ENCODE data around the gene RBL1. TPM values are rescaled to one million over a fixed set of nuclear protein-coding genes. Genes with fewer than 3 reads are reported as not detected.
"Not testable (repeated sequence)": the region's sequence is repeated elsewhere in the genome, so short reads cannot be mapped to it uniquely, and the experiment has no call there.

Gene RBL1
- total RNA-seq, 1 experiment from 2014 or later: 43.6 TPM

- DNase-seq: no peak
- Histone ChIP-seq H3K4me3 (no peak overlapping the region), H3K27ac (no peak overlapping the region), H3K4me1 (no peaks in the 10 kb centered on the region), H3K9me3 (replicated peaks) (no peaks in the 10 kb centered on the region), H3K27me3 (no peaks in the 10 kb centered on the region), H3K36me3 (peaks cover 81% of the 10 kb centered on the region)
These were observed 42.4 kb downstream of the RBL1 start for GRCh38 chr20:37053230-37053950.

DNA sequence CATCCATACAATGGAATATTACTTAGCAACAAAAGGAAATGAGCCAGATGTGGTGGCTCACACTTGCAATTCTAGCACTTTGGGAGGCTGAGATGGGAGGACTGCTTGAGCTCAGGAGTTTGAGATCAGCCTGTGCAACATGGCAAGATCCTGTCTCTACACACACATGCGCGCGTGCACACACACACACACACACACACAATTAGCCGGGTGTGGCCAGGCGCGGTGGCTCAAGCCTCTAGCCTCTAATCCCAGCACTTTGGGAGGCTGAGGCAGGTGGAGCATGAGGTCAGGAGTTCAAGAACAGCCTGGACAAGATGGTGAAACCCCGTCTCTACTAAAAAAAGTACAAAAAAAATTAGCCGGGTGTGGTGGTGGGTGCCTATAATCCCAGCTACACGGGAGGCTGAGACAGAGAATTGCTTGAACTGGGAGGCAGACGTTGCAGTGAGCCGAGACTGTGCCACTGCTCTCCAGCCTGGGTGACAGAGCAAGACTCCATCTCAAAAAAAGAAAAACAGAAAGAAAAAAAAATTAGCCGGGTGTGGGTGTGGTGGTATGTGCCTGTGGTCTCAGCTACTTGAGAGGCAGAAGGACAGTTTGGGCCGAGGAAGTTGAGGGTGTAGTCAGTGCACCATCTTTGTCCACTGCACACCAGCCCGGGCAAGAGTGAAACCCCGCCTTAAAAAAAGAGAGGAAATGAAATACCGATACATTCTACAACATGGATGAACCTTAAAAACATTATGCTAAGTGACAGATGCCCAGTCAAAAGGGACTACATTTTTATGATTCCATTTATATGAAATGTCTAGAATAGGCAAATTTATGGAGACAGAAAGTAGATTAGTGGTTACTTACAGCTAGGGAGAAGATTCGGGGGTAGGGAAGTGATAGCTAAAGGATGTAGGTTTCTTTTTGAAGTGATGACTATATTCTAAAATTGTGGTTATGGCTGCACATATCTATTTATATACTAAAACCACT lies 52.5 kb downstream of the RBL1 start:
- no peaks in the 10 kb centered on the region for H3K9me3 ChIP-seq (replicated peaks)
- no peak for DNase-seq
- H3K4me1 ChIP-seq: no peaks in the 10 kb centered on the region
- no peak overlapping the region for H3K27ac ChIP-seq
- no peak overlapping the region for H3K4me3 ChIP-seq
- peaks cover 83% of the 10 kb centered on the region for H3K36me3 ChIP-seq
- H3K27me3 ChIP-seq: no peaks in the 10 kb centered on the region

GRCh38 chr20:37039366-37039765 lies 56.4 kb downstream of the RBL1 start:
- H3K36me3 ChIP-seq: peaks cover 75% of the 10 kb centered on the region
- not testable (repeated sequence) for H3K9me3 ChIP-seq (replicated peaks); DNase-seq; H3K27me3 ChIP-seq; H3K4me3 ChIP-seq; H3K4me1 ChIP-seq; H3K27ac ChIP-seq

- no peak overlapping the region for H3K27ac ChIP-seq
- H3K4me3 ChIP-seq: no peak overlapping the region
- H3K4me1 ChIP-seq: no peaks in the 10 kb centered on the region
- no peak for DNase-seq
- no peaks in the 10 kb centered on the region for H3K27me3 ChIP-seq
- peaks cover 69% of the 10 kb centered on the region for H3K36me3 ChIP-seq
- H3K9me3 ChIP-seq (replicated peaks): 0 out of 2 replicates have a peak, but pooled peaks cover 3% of the 10 kb centered on the region
These were observed 63.7 kb downstream of the RBL1 start for GRCh38 chr20:37032077-37032476.

DNA sequence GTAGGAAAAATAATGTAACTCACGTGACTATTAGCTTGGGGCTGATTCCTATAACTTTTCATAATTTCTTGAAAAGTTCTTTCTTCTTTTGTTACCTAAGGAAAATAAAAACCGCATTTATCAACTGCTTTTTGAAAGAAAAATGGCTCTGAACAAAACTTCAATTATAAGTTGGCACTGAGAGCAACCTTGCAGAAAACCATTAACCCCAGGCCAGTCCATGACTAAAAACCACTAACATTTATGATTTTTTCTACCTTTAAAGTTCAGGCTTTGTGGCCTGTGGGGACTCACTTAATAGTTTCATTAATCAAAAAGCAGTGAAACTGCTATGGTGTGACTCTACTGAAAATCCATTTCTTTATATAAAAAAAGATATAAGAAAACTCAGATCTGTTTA lies 75.2 kb downstream of the RBL1 start:
- no peak for DNase-seq
- no peak overlapping the region for H3K27ac ChIP-seq
- no peaks in the 10 kb centered on the region for H3K27me3 ChIP-seq
- H3K4me3 ChIP-seq: no peak overlapping the region
- H3K4me1 ChIP-seq: no peaks in the 10 kb centered on the region
- peaks cover 55% of the 10 kb centered on the region for H3K36me3 ChIP-seq
- 0 out of 2 replicates have a peak, but pooled peaks cover 2% of the 10 kb centered on the region for H3K9me3 ChIP-seq (replicated peaks)

GRCh38 chr20:37012631-37013030 lies 83.2 kb downstream of the RBL1 start:
- H3K4me3 ChIP-seq; H3K9me3 ChIP-seq (replicated peaks); H3K27me3 ChIP-seq; DNase-seq; H3K4me1 ChIP-seq; H3K27ac ChIP-seq: not testable (repeated sequence)
- H3K36me3 ChIP-seq: peaks cover 51% of the 10 kb centered on the region

GRCh38 chr20:37011858-37012257 lies 83.9 kb downstream of the RBL1 start:
- H3K9me3 ChIP-seq (replicated peaks); H3K4me1 ChIP-seq; DNase-seq; H3K27ac ChIP-seq; H3K27me3 ChIP-seq; H3K4me3 ChIP-seq: not testable (repeated sequence)
- peaks cover 48% of the 10 kb centered on the region for H3K36me3 ChIP-seq

DNA sequence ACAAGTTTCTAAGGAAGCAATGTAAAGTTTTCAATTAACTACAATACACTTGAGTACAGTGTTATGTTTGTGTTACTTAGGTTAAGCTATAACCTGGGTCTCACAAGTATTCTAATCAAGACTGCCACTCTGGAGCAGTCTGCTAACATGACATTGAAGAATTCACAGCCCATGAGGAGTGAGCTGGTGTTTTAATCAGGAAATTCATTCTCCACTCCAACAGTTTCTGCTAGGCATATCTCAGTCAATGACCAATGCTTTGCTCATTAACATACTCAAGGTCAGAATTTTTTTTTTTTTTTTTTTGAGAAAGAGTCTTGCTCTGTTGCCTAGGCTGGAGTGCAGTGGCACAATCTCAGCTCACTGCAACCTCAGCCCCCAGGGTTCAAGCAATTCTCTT lies 84.7 kb downstream of the RBL1 start:
- Histone ChIP-seq H3K4me3 (no peak overlapping the region), H3K4me1 (no peaks in the 10 kb centered on the region), H3K9me3 (replicated peaks) (no peaks in the 10 kb centered on the region), H3K27me3 (no peaks in the 10 kb centered on the region), H3K27ac (no peak overlapping the region), H3K36me3 (peaks cover 48% of the 10 kb centered on the region)
- no peak for DNase-seq

DNA sequence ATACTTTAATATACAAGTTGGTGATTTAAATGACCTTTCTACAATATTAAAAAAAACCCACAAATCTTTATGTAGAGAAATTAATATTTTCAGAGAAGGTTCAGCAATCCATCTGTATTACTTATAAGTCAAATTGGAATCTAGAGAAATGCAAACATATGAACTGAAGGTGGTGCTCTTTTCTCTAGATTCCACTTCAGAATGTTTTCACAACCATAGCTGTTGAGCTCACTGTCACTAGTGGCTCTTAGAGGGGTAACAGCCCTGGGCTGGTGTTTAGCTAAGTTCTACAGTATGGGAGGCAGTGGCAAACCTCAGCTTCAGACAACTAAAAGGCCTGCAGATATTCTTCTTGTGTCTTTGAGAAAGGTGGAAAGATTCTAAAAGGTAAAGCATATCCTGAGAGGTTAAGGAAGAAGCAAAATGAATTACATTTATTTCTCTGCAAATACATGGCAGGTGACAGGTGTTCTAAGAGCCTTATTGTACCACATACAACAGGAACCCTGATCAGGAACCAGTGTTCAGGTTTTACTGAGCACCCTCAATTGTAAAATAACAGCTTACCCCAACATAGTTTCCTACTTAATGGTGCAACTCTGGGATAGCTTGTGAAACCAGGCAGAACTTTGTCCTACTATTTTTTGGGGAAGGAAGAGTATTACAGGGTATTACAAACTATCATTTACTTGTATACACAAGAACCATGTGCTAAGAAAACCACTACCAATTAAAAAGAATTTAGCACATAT lies 87.7 kb downstream of the RBL1 start:
- no peaks in the 10 kb centered on the region for H3K9me3 ChIP-seq (replicated peaks)
- H3K4me3 ChIP-seq: no peak overlapping the region
- H3K36me3 ChIP-seq: peaks cover 45% of the 10 kb centered on the region
- H3K27ac ChIP-seq: no peak overlapping the region
- no peaks in the 10 kb centered on the region for H3K4me1 ChIP-seq
- H3K27me3 ChIP-seq: no peaks in the 10 kb centered on the region
- DNase-seq: no peak

DNA sequence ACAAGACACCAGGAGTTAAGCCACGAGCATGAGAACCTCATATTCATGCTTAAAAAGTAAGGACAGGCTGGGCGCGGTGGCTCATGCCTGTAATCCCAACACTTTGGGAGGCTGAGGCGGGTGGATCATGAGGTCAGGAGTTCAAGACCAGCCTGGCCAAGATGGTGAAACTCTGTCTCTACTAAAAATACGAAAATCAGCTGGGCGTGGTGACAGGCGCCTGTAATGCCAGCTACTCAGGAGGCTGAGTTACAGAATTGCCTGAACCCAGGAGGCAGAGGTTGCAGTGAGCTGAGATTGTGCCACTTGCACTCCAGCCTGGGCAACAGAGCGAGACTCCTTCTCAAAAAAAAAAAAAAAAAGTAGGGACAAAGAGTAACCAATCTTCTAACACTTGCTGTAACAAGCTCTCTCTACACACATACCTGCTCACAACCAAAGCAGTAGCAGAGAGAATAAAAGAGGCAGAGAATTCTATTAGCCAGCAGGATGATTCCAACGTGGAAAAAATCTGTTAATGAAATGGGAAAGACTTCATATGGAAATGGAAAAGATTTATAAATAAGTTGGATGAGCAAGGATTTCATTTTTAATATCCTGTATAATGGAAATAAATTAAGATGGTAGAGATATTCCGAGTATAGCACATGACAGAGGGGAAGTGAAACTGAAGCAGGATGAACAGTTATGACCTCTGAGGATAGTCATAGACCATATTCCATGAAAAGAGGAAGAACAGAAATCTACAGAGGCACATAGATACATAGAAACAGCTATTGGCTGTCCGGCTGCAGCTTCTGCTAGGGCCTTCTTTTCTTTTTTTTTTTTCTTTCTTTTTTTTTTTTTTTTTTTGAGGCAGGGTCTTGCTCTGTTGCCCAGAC lies 90.5 kb downstream of the RBL1 start:
- H3K9me3 ChIP-seq (replicated peaks); H3K4me1 ChIP-seq; H3K27me3 ChIP-seq; H3K4me3 ChIP-seq; DNase-seq; H3K27ac ChIP-seq: not testable (repeated sequence)
- H3K36me3 ChIP-seq: peaks cover 45% of the 10 kb centered on the region

DNA sequence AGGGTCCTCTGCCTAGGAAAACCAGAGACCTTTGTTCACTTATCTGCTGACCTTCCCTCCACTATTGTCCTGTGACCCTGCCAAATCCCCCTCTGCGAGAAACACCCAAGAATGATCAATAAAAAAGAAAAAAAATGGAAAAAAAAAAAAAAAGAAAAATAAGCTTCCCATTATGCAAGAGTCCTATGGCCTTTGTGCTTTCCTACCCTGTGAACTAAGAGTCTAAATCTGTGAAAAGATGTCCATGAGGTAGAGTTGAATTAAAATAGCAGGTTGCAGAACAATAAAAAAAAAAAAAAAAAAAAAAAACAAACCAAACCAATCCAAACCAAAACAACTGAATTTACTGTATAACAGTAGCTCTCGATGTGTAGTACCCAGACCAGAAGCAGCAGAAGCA lies 94.2 kb downstream of the RBL1 start:
- H3K27ac ChIP-seq; H3K4me3 ChIP-seq; H3K27me3 ChIP-seq; DNase-seq; H3K9me3 ChIP-seq (replicated peaks); H3K4me1 ChIP-seq: not testable (repeated sequence)
- peaks cover 56% of the 10 kb centered on the region for H3K36me3 ChIP-seq

DNA sequence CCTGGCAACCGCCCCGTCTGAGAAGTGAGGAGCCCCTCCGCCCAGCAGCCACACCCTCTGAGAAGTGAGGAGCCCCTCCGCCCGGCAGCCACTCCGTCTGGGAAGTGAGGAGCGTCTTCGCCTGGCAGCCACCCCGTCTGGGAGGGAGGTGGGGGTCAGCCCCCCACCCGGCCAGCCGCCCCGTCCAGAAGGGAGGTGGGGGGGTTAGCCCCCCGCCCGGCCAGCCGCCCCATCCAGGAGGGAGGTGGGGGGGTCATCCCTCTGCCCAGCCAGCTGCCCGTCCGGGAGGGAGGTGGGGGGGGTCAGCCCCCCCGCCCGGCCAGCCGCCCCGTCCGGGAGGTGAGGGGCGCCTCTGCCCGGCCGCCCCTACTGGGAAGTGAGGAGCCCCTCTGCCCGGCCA lies 95.6 kb downstream of the RBL1 start:
- H3K27me3 ChIP-seq; H3K4me1 ChIP-seq; H3K4me3 ChIP-seq; H3K27ac ChIP-seq; H3K9me3 ChIP-seq (replicated peaks); DNase-seq: not testable (repeated sequence)
- peaks cover 67% of the 10 kb centered on the region for H3K36me3 ChIP-seq

- 0 out of 2 replicates have a peak, but pooled peaks cover 4% of the 10 kb centered on the region for H3K9me3 ChIP-seq (replicated peaks)
- no peak overlapping the region for H3K4me3 ChIP-seq
- no peak overlapping the region for H3K27ac ChIP-seq
- peaks cover 59% of the 10 kb centered on the region for H3K36me3 ChIP-seq
- no peaks in the 10 kb centered on the region for H3K4me1 ChIP-seq
- no peak for DNase-seq
- no peaks in the 10 kb centered on the region for H3K27me3 ChIP-seq
These were observed 97.1 kb downstream of the RBL1 start for GRCh38 chr20:36998652-36999051.

DNA sequence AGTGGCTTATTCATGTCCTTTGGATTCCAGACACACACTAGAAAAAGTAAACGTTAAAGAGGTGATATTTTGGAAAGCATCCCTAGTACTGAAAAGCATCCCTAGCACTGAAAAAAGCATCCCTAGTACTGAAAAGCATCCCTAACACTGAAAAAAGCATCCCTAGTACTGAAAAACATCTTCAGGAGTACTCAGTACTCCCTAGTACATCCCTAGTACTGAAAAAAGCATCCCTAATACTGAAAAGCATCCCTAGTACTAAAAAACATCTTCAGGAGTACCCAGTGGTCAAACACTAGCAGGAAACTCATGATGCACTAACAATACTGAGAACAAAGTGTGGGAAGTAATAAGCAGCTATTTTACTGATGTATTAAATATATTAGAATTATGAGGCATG lies 98.7 kb downstream of the RBL1 start:
- H3K4me1 ChIP-seq: no peaks in the 10 kb centered on the region
- peaks cover 11% of the 10 kb centered on the region; the same call in 1 of the 2 replicates for H3K9me3 ChIP-seq (replicated peaks)
- peaks cover 46% of the 10 kb centered on the region for H3K36me3 ChIP-seq
- H3K4me3 ChIP-seq: no peak overlapping the region
- no peaks in the 10 kb centered on the region for H3K27me3 ChIP-seq
- DNase-seq: no peak
- H3K27ac ChIP-seq: no peak overlapping the region

Measured in SJCRH30 (cell line).